Gastroesophageal sphincter (tissue), 4 donors: Measurements from ENCODE around the gene WDR27. TPM values are rescaled to one million over a fixed set of nuclear protein-coding genes. Genes with fewer than 3 reads are reported as not detected.

Experiments
- ATAC-seq: fragments of 150-250 bp; one replicate; pipeline ENCODE4 v1.9.1; 2016; ENCODE audit warnings: mild to moderate bottlenecking, moderate library complexity
- H3K27ac ChIP-seq, 4 donors: fragments of 200-600 bp; sonication (generic) in 3 of 4; 1 replicate in 3 of 4; 2 replicates in 1 of 4; pipeline ENCODE4 v1.5.1; 2016 to 2019
- H3K27me3 ChIP-seq: fragments of 200-600 bp; sonication (generic); one replicate; pipeline ENCODE4 v1.5.1; 2019
- H3K36me3 ChIP-seq, 2 donors: fragments of 200-600 bp; sonication (generic); one replicate each; pipeline ENCODE4 v1.5.1; 2019; ENCODE audit warnings: control low read depth in 1 of 2
- H3K4me1 ChIP-seq, 3 donors: fragments of 200-600 bp; sonication (generic); 1 replicate in 2 of 3; 2 replicates in 1 of 3; pipeline ENCODE4 v1.5.1; 2016 to 2019; ENCODE audit warnings: control low read depth in 2 of 3
- H3K4me3 ChIP-seq, 2 donors: fragments of 200-600 bp; sonication (generic); one replicate each; pipeline ENCODE4 v1.5.1; 2019; ENCODE audit warnings: mild to moderate bottlenecking in 1 of 2, moderate library complexity in 1 of 2
- H3K9me3 ChIP-seq, 3 donors: fragments of 200-600 bp; sonication (generic); one replicate each; pipeline ENCODE4 v1.5.1; 2017 to 2019; ENCODE audit warnings: control low read depth in 2 of 3
- CTCF ChIP-seq, 4 experiments: fragments of 200-600 bp in 2 of 4; fragments of 450-650 bp in 2 of 4; sonication (generic) in 1 of 4; IDR thresholded peaks; one replicate each; pipeline ENCODE4 v1.5.1; 2017 to 2019; ENCODE audit warnings: antibody characterized with exemption in 4 of 4, mild to moderate bottlenecking in 2 of 4, moderate library complexity in 2 of 4
- EP300 ChIP-seq: sonication (generic); formaldehyde crosslinking; IDR thresholded peaks from one replicate; pipeline ENCODE4 v1.6.1; 2017; ENCODE audit warnings: antibody characterized with exemption, mild to moderate bottlenecking
- POLR2A ChIP-seq, 2 donors: fragments of 450-650 bp; IDR thresholded peaks; one replicate each; pipeline ENCODE4 v1.6.1; 2017; ENCODE audit warnings: antibody characterized with exemption in 2 of 2, mild to moderate bottlenecking in 2 of 2, moderate library complexity in 1 of 2
- POLR2AphosphoS5 ChIP-seq: sonication (generic); formaldehyde crosslinking; IDR thresholded peaks from one replicate; pipeline ENCODE4 v1.6.1; 2017; ENCODE audit warnings: antibody characterized with exemption
- WGBS, 2 donors: methylation state at CpG; one replicate each; pipeline ENCODE4 v1.1.5; 2018; ENCODE audit warnings: low coverage in 1 of 2; 5-methylcytosine and 5-hydroxymethylcytosine counted together
- total RNA-seq, 4 donors: library from RNA; depleted of rRNA; stranded (reverse); fragments of >200 nt; gene quantifications; one replicate each; pipeline ENCODE4 v1.1.0, GENCODE V29; 2016

The WDR27 gene
- total RNA-seq, 4 donors from 2014 or later, result 10.0 to 35.0 (median 20.7) TPM

- no peaks in the 10 kb centered on the region for H3K27me3 ChIP-seq
- peaks cover 0 to 61% of the 10 kb centered on the region in 2 donors for H3K36me3 ChIP-seq
- H3K4me1 ChIP-seq, result no peaks in the 10 kb centered on the region
- H3K9me3 ChIP-seq, result no peaks in the 10 kb centered on the region
- H3K27ac ChIP-seq, result no peak overlapping the region
- no peak for ATAC-seq
- WGBS, 2 donors, result 100% methylated on average over 1 to 2 of the region's 13 CpGs
- no peak overlapping the region for H3K4me3 ChIP-seq
- TF ChIP-seq CTCF (IDR thresholded peaks at IDR 0.05) (no peak), POLR2A (IDR thresholded peaks at IDR 0.05) (no peak), POLR2AphosphoS5 (no peak), EP300 (no peak)
These were observed 75.2 kb downstream of the WDR27 start for GRCh38 chr6:169626649-169627048.

GRCh38 chr6:169626169-169626568 lies 75.7 kb downstream of the WDR27 start:
- Histone ChIP-seq H3K4me3 (no peak overlapping the region), H3K27me3 (no peaks in the 10 kb centered on the region), H3K27ac (no peak overlapping the region), H3K36me3 (peaks cover 0 to 56% of the 10 kb centered on the region in 2 donors), H3K9me3 (no peaks in the 10 kb centered on the region), H3K4me1 (no peaks in the 10 kb centered on the region)
- ATAC-seq, result no peak
- no peak for TF ChIP-seq CTCF (IDR thresholded peaks at IDR 0.05)
- TF ChIP-seq EP300, result no peak
- no peak for TF ChIP-seq POLR2AphosphoS5
- no peak for TF ChIP-seq POLR2A (IDR thresholded peaks at IDR 0.05)
- no CpG with 5 or more reads among the region's 8 CpGs for WGBS, 2 donors

- no peak for TF ChIP-seq POLR2AphosphoS5
- no peak for TF ChIP-seq POLR2A (IDR thresholded peaks at IDR 0.05)
- no peak for TF ChIP-seq EP300
- H3K36me3 ChIP-seq, result peaks cover 0 to 53% of the 10 kb centered on the region in 2 donors
- H3K4me1 ChIP-seq, result no peaks in the 10 kb centered on the region
- H3K4me3 ChIP-seq, result no peak overlapping the region
- H3K9me3 ChIP-seq, result no peaks in the 10 kb centered on the region
- no CpG with 5 or more reads among the region's 15 CpGs for WGBS, 2 donors
- H3K27me3 ChIP-seq, result no peaks in the 10 kb centered on the region
- H3K27ac ChIP-seq, result no peak overlapping the region
- no peak for ATAC-seq
These were observed 76.5 kb downstream of the WDR27 start for GRCh38 chr6:169625376-169625775.

- no peaks in the 10 kb centered on the region for H3K27me3 ChIP-seq
- 87 to 94% methylated on average over 3 to 7 of the region's 11 CpGs for WGBS, 2 donors
- no peak overlapping the region for H3K27ac ChIP-seq
- no peaks in the 10 kb centered on the region for H3K9me3 ChIP-seq
- H3K4me3 ChIP-seq, result no peak overlapping the region
- no peak for ATAC-seq
- TF ChIP-seq CTCF (IDR thresholded peaks at IDR 0.05), result no peak
- no peak for TF ChIP-seq POLR2A (IDR thresholded peaks at IDR 0.05)
- TF ChIP-seq EP300, result no peak
- TF ChIP-seq POLR2AphosphoS5, result no peak
- peaks cover 0 to 53% of the 10 kb centered on the region in 2 donors for H3K36me3 ChIP-seq
- no peaks in the 10 kb centered on the region for H3K4me1 ChIP-seq
These were observed 77.0 kb downstream of the WDR27 start for GRCh38 chr6:169624785-169625184.

DNA sequence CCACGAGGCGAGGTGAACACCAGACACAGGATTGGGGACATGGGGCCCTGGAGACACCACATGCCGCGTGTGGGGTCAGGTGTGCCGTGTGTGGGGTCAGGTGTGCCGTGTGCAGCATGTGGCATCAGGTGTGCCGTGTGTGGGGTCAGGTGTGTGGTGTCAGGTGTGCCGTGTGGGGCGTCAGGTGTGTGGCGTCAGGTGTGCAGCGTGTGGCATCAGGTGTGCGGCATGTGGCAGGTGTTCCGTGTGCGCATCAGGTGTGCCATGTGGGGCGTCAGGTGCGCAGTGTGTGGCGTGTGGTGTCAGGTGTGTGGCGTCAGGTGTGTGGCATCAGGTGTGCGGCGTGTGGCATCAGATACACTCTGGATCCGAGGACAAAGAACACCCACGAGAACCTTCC lies 77.9 kb downstream of the WDR27 start:
- Histone ChIP-seq H3K27me3 (no peaks in the 10 kb centered on the region), H3K27ac (no peak overlapping the region), H3K4me3 (no peak overlapping the region), H3K4me1 (no peaks in the 10 kb centered on the region), H3K36me3 (peaks cover 0 to 53% of the 10 kb centered on the region in 2 donors), H3K9me3 (no peaks in the 10 kb centered on the region)
- TF ChIP-seq CTCF (IDR thresholded peaks at IDR 0.05), result no peak
- no peak for TF ChIP-seq EP300
- no peak for TF ChIP-seq POLR2AphosphoS5
- TF ChIP-seq POLR2A (IDR thresholded peaks at IDR 0.05), result no peak
- no peak for ATAC-seq
- 96% methylated on average over 11 of the region's 22 CpGs; no CpG with 5 or more reads in 1 of the 2 donors for WGBS, 2 donors
